Stimulated activated CD4-positive, alpha-beta T cell treated with anti-CD3 and anti-CD28 coated beads, Interleukin-1b, Interleukin-23, amount 100 ng/mL, for 4 hours (primary cell): ENCODE measurements around the gene PDZRN4.
"Not testable (repeated sequence)": the region's sequence is repeated elsewhere in the genome, so short reads cannot be mapped to it uniquely, and the experiment has no call there.

Source experiments
- DNase-seq, 2 donors: peaks; one replicate each; pipeline ENCODE4 v3.0.0-alpha.2; 2020; ENCODE audit warnings: low read depth in 2 of 2

The PDZRN4 gene

GRCh38 chr12:41188058-41188840 lies at the start of gene PDZRN4:
Gene PDZRN4, plus strand, starts transcription at chr12:41188320.
- DNase-seq = no peak

GRCh38 chr12:41140117-41140516 lies 48.0 kb upstream of the PDZRN4 start:
- DNase-seq = no peak

GRCh38 chr12:41141104-41141503 lies 47.0 kb upstream of the PDZRN4 start:
- no peak for DNase-seq

- DNase-seq = no peak
Measured at GRCh38 chr12:41142376-41142775, 45.7 kb upstream of the PDZRN4 start.

GRCh38 chr12:41151793-41152192 lies 36.3 kb upstream of the PDZRN4 start:
- no peak for DNase-seq

- DNase-seq = no peak
Measured at GRCh38 chr12:41162461-41162860, 25.7 kb upstream of the PDZRN4 start.

- DNase-seq = no peak
Measured at GRCh38 chr12:41167701-41168100, 20.4 kb upstream of the PDZRN4 start.

GRCh38 chr12:41174602-41175001 lies 13.5 kb upstream of the PDZRN4 start:
- DNase-seq = no peak

GRCh38 chr12:41179507-41179906 lies 8.6 kb upstream of the PDZRN4 start:
- DNase-seq = not testable (repeated sequence)

- DNase-seq = no peak
Measured at GRCh38 chr12:41184864-41185263, 3.3 kb upstream of the PDZRN4 start.

GRCh38 chr12:41186026-41186425 lies 2.1 kb upstream of the PDZRN4 start:
- no peak for DNase-seq

GRCh38 chr12:41188841-41189394 lies 798 bp downstream of the PDZRN4 start:
- DNase-seq = no peak

- DNase-seq = no peak
Measured at GRCh38 chr12:41189395-41190251, 1.5 kb downstream of the PDZRN4 start.

GRCh38 chr12:41190338-41190737 lies 2.2 kb downstream of the PDZRN4 start:
- DNase-seq = no peak

- DNase-seq = not testable (repeated sequence)
Measured at GRCh38 chr12:41191549-41191948, 3.4 kb downstream of the PDZRN4 start.

- no peak for DNase-seq
Measured at GRCh38 chr12:41193311-41193710, 5.2 kb downstream of the PDZRN4 start.

GRCh38 chr12:41202051-41202450 lies 13.9 kb downstream of the PDZRN4 start:
- DNase-seq = no peak

- DNase-seq = no peak
Measured at GRCh38 chr12:41205070-41205709, 17.1 kb downstream of the PDZRN4 start.

- no peak for DNase-seq
Measured at GRCh38 chr12:41206298-41206697, 18.2 kb downstream of the PDZRN4 start.

- DNase-seq = no peak
Measured at GRCh38 chr12:41211448-41211847, 23.3 kb downstream of the PDZRN4 start.

- no peak for DNase-seq
Measured at GRCh38 chr12:41212625-41213024, 24.5 kb downstream of the PDZRN4 start.

GRCh38 chr12:41213107-41213506 lies 25.0 kb downstream of the PDZRN4 start:
- no peak for DNase-seq
